HG03457 (cell line): ENCODE data around the gene ZFTA.
"Not testable (repeated sequence)": the region's sequence is repeated elsewhere in the genome, so short reads cannot be mapped to it uniquely, and the experiment has no call there.

ENCODE experiments used
- ATAC-seq: cut with Tn5 transposase; IDR thresholded peaks from one replicate; pipeline ENCODE4 v1.9.1; 2021; ENCODE audit warnings: moderate number of reproducible peaks; ENCODE audit not compliant: unreplicated experiment

ZFTA gene

GRCh38 chr11:63779039-63779438 is 10.5 kb upstream of the ZFTA start:
- no peak for ATAC-seq

GRCh38 chr11:63775191-63775590 is 6.6 kb upstream of the ZFTA start:
- no peak for ATAC-seq

GRCh38 chr11:63771741-63772318 is 3.3 kb upstream of the ZFTA start:
- ATAC-seq: not testable (repeated sequence)

- ATAC-seq: no peak
Measured at GRCh38 chr11:63770763-63771162, 2.2 kb upstream of the ZFTA start.

GRCh38 chr11:63769714-63770455 is 1.3 kb upstream of the ZFTA start:
- no peak for ATAC-seq

DNA sequence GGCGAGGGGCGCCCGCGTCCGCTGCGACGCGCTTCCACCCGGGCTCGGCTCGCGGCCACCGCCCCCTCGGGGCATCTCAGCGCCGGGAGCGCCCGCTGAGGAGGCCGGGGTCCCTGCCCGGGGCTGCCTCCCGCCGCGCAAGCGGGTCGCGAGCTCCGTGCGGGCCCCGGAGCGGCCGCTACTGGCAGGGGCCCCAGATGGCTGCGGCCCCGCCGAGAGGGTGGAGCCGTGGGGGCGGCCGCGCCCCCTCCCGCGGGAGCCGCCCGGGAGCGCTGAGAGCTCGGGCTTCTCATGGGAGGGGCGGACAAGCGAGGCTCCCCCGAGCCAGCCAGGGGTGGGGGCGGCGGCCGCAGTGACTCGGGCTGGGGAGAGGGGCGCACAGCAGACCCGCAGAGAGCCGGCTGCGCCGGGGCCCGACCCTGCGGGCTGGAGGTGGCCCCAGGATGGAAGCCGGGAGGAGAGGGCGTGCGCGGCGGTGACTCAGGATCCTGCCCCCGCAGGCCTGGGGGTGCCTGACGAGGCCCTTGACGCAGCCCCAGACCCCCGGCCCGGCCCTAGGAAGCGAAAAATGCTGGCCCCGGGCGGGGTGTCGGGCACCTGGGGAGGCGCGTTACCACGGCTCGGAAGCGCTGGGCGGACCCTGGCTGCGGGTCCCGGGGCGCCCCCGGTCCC is 603 bp upstream of the ZFTA start:
- ATAC-seq: peak; percentile 36

GRCh38 chr11:63767565-63768236 is 874 bp downstream of the ZFTA start:
- ATAC-seq: no peak

GRCh38 chr11:63767267-63767564 is 1.4 kb downstream of the ZFTA start:
- no peak for ATAC-seq

- no peak for ATAC-seq
Measured at GRCh38 chr11:63766531-63767235, 1.9 kb downstream of the ZFTA start.

GRCh38 chr11:63765688-63766241 is 2.8 kb downstream of the ZFTA start:
- no peak for ATAC-seq

DNA sequence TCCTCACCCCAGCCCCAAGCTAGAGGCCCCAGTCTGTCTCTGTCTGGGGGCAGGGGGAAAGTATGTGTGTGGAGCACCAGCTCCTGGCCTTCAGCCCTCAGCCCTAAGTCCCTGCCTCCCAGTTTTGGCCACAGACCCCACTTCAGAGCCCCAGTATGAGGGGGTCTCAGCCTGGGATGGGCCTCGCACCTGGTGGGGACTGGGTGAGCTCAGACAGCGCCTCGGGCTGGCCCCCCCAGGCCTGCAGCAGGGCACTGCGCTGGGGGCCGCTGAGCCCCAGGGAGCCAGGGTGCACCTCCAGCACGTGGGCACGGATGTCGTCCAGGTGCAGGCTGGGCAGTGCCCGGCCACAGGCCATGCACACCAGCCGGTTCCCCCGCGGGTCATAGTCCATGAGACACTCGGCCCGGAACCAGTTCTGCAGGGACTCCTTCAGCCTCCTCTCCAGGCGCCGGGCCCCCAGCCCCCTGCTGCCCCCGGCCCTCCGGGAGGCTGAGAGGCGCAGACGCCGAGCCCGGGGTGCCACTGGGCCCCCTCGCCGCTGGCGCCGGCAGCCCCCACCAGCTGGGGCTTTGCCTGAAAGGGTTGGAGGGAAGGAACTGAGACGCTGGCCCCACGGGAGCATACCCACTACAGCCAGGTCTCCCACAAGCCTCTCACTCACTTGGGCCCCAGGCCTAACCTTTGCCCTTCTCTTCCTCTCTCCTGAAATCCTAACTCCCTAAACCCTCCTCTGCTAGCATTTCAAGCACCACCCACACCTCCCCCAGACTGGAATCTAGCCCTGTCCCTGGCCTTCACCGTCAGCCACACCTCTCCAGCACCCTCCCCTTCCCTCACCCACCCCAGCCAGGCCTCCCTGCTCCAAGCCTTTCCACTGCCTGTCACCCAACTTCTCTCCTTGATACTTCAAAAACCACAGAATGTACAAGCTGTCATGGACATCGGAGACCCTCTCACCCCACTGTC is 3.6 kb downstream of the ZFTA start:
- no peak for ATAC-seq

- no peak for ATAC-seq
Measured at GRCh38 chr11:63764340-63764678, 4.3 kb downstream of the ZFTA start.

DNA sequence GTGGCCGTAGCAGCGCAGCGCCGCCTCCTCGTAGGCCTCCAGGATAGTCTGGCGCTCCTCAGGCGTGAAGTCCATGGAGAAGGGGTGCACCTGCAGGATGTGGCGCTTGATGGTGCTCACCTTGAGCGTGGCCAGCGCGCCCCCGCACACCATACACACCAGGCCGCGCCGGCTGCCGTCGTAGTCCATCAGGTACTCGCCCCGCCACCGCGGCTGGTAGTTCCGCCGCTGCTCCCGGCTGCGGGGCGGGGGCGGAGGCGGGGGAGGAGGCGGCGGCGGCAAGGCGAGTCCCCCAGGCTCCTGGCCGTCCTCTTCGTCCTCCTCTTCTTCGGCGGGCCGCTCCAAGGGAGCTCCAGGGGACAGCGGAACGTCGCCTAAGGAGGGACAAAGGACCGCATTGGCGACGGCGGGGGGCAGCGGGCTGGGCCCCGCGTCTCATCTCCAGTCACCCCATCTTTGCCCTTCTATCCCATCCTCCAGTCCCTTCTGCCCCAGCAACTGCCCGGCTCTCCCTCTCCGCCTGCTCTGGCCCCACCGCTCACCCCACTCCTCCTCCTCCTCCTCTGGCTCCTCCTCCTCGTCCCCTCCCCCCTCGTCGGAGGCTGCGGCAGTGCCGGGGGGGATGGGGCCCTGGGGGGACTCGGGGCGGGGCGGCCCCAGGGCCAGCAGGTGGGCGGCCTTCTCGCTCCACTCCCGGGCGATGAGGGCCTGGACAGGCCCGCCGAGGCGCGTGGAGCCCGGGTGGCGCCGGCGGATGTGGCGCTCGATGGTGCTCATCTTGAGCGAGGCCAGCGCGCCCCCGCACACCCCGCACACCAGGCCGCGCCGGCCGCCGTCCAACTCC is 4.9 kb downstream of the ZFTA start:
- no peak for ATAC-seq

- ATAC-seq: no peak
Measured at GRCh38 chr11:63762654-63763495, 5.7 kb downstream of the ZFTA start.

GRCh38 chr11:63761931-63762653 is 6.5 kb downstream of the ZFTA start:
- no peak for ATAC-seq

- ATAC-seq: no peak
Measured at GRCh38 chr11:63761188-63761587, 7.4 kb downstream of the ZFTA start.

DNA sequence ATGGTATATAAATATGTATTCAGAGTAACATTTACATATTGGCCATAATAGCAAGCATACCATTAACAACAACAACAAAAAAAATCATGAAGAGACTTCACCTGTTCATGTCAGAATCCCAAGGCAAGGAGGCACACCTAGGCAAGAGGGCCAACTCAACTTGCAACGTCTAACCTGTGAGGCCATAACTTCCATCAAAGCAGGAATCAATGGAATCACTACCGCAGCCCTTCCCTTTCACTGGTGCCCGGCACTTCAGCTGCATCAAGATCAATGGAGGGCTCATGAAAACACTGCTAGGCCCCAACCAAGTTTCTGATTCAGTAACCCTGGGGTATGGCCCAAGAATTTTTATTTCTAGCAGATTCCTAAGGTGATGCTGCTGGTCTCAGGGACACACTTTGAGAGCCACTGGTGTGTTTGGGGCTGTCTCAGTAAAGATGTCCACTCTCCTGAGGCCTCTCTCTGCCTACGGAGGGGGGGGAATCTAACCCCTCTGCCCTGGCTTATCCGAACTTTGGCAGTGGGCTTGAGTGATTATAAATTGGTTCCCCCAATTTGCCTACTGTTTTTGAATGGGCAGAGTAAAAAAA is 8.0 kb downstream of the ZFTA start:
- ATAC-seq: no peak
